DND-41 (cell line): ENCODE data around the gene RMND5A.

Experiments
- CTCF ChIP-seq: IDR thresholded peaks from 2 replicates; pipeline ENCODE4 v1.5.1; 2012; ENCODE audit warnings: borderline replicate concordance, low read length, moderate library complexity, mild to moderate bottlenecking; ENCODE audit not compliant: poor library complexity, severe bottlenecking; ENCODE audit errors: extremely low read depth
- EZH2 ChIP-seq: IDR thresholded peaks from 3 replicates; pipeline ENCODE4 v1.6.1; 2012; ENCODE audit warnings: borderline replicate concordance, low read depth, mild to moderate bottlenecking, moderate library complexity, low read length, inconsistent platforms; ENCODE audit not compliant: severe bottlenecking

DNA sequence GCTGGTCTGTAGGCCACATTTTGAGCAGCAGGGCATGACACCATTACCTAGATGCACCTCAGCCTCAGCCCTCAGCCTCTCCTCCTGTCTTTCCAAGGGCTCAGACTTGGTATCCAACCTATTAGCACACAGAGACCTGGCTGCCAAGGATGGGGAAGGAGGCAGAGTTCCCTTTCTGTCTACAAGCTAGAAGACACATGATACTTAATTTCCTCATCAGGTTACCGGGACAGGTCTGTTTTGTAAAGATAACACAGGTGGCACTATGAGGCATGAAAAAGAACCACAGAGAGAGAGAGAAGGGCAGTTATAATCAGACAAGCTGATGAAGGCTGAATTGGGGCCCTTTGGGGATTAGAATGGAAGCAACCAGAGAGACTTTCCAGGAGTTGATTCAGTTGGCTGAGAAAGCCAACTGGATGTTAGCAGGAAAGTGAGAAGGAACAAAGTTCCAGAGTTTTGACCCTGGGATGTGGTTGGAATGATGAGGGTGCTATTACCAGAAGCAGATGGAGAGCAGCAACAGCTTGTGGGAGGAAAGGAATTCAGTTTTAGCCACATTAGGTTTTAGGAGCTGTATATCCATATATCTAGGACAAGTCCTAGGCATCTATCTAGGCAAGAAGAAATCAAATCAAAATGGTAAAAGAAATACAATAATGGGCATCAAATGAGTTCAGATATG is 46.0 kb upstream of the RMND5A start:
- no peak for TF ChIP-seq CTCF
- TF ChIP-seq EZH2 = no peak
